Fibroblast of upper back skin (primary cell): ENCODE measurements around the gene SHC4.
A peak's percentile ranks its signal among the peaks of the same experiment; 100 is the strongest.

ENCODE experiments used
- DNase-seq: peaks from one replicate; pipeline ENCODE4 v3.0.0-alpha.2; 2013

SHC4 gene

DNA sequence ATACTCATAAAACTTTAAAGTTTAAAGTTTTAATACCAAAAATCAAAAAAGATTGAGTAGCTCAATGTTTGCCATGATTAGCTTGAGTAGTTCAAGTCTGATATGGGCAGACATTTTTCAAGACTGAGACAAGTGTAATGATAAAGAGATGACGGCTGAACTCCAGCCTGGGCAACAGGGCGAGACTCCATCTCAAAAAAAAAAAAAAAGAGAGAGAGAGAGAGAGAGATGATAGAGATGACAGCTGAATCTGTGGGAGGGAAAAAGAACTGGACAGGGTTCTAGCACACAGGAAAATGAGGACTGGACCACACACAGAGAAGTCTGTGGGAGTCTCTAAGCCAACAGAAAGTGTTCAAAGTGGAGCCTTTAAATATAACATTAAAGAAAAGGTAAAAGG is 178.0 kb downstream of the SHC4 start:
- DNase-seq = no peak

DNA sequence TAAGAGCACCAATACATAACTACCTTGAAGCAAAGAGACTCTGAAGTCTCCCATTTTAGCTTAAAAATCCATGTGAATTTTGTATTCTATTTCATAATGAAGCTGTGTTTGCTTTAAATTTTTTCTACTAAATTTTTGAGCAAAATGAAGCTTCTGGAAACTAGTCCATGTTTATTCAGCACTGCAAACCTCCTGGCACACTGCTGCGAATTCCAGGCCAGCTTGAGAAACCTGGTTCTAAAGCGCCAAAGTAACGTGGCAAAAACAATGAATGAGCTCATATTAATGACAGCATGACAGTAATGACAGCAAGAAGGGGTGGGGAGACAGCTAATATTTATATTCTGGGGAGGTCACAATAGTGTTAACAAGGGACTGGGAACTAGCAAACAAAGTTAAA is 178.5 kb downstream of the SHC4 start:
- DNase-seq = no peak

DNA sequence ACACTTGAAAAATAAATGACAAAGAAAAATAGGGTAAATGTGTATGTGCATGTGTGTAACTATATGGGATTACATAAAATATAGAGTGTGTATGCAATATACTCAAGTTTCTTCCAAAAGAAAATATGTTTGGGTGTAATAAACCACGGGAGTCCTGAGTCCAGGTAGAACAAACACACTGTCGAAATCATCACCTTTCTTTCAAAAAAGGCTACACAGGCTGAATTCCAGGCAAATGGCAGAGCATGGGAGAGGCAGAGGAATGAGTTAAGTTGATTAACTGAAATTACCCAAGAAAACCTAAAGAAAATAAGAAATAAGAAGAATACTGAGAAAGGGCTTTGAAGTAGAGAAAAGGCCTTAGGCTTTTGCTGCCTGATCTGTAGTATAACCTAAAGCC is 179.0 kb downstream of the SHC4 start:
- DNase-seq = no peak

- DNase-seq = no peak
Observed at GRCh38 chr15:48782911-48783310, 180.8 kb downstream of the SHC4 start.

DNA sequence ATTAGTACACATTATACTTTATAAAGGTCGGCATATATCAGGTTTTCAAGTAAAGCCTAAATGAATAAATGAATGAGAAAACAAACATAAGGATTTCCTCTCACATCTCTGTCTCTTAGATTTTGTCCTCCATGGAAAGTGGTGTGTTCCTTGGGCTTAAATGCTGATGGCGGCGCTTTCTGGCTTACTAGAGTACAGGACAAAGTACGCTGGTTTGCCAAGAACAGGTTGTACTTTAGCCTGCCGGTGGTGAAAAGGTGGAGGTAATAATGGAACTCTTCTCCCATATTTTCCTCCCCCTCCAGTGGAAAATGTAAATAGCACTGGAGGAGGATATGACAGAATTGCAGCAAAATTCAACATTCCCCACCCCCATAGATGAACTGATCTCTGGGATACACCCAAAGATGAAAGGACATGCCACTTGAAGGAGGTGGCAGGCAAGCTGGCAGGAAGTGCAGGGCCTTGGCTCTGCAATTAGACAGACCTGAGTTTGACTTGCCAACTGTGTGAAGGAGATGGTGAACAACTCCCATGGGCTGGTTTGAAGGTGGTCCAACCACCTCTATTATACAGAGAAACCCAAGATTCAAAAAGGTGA is 182.1 kb downstream of the SHC4 start:
- no peak for DNase-seq

GRCh38 chr15:48781017-48781416 is 182.7 kb downstream of the SHC4 start:
- DNase-seq = peak; percentile 51

DNA sequence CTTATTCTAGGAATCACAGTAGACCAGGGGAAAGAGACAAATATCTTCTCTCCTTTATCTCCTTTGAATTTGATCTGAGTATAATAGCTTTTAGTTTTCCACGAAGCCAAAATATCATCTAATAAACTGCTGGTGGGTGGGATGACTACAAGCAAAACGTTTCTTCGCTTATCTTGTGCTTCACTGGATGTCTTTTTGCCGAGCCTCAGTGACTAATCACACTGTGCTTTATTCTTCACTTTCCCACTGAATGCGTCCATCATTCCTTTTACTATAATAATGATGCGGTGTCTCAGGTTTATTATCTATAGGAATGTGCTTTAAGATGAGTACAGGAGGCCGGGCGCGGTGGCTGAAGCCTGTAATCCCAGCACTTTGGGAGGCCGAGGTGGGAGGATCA is 185.4 kb downstream of the SHC4 start:
- DNase-seq = no peak

DNA sequence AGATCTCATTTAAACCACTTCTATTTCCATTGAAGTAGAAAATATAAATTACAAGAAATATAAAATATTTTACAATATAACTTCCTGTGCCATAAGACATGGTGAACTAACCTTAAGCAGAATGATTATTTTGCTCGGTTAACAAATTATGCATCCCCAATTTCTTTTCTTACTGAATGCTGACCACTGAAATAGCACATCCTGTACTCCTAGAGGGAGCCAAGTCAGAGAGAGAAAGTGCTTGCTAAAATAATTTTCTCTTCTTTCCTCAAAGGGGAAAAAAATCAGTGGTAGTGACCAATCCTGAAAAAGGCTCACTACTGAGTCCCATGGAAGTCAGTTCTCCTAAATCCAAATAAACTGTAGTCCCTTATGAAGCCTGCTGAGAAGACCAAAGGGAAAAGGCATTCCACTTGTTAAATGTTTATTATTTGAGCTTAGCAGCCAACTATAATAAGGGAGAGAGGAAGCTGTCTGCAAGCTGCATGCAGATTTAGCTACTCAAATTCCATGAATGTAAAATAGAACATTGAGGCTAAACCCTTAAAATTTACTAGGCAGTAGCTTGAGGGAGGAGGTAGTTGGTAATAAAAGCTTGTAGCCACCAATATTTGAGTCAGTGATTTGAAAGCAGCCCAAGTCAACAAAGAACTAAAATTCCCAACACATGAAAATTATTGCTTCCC is 185.9 kb downstream of the SHC4 start:
- no peak for DNase-seq

- DNase-seq = no peak
Observed at GRCh38 chr15:48775546-48775945, 188.2 kb downstream of the SHC4 start.

DNA sequence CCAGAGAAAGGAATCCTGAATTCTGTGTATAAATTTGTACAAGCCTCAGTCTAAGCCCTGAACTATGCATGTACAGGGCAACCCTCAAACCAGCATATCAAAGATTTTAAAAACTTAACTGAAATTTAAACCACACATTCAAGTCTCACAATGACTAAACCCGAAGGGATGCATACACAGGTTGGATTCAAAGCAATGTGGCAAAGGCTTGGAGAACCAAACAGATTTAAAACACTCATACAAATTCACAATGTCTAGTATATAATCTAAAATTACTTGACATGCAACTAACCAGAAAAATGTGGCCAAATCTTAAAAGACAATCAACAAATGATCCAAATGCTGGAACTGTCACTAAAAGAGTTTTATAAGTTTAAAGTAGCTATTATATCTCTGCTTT is 189.2 kb downstream of the SHC4 start:
- peak; percentile 26 for DNase-seq
